IMR-90 (cell line): Measurements from ENCODE around the gene SLC9A1. TPM values are rescaled to one million over a fixed set of nuclear protein-coding genes. Genes with fewer than 3 reads are reported as not detected.

ENCODE experiments used
- ATAC-seq: fragments of 200-7000 bp; cut with Tn5 transposase; 2 replicates; pipeline ENCODE4 v1.9.1; 2020; ENCODE audit warnings: low read depth, mild to moderate bottlenecking, moderate library complexity
- BruUV-seq: library from RNA; stranded (reverse); fragments of 400-500 nt; replicated peaks from 2 replicates; lab custom pipeline; 2021; lab: Mats Ljungman, UMichigan
- CTCF ChIA-PET: fragments of 300-600 bp; formaldehyde crosslinking; extraction: SDS; loops from one replicate; lab custom pipeline; 2021; ENCODE audit warnings: antibody characterized with exemption; lab: Yijun Ruan, JAX
- POLR2A ChIA-PET: fragments of 300-600 bp; sonication (Branson Sonifier 250); formaldehyde crosslinking; loops from one replicate; lab custom pipeline; 2022; ENCODE audit warnings: antibody characterized with exemption; ENCODE audit not compliant: unreplicated experiment; lab: Charles Lee
- DNase-seq: peaks from one replicate; pipeline ENCODE4 v3.0.0; 2013
- H2AFZ ChIP-seq: replicated peaks from 2 replicates; pipeline ENCODE3; 2013; ENCODE audit warnings: low read length, mild to moderate bottlenecking; ENCODE audit not compliant: poor library complexity
- H2AK5ac ChIP-seq: 2 replicates; pipeline ENCODE4 v1.6.1; 2013; ENCODE audit warnings: low read depth, low read length, inconsistent platforms
- H2AK9ac ChIP-seq: replicated peaks from 2 replicates; pipeline ENCODE3; 2013; ENCODE audit warnings: mild to moderate bottlenecking, low read depth, low read length, moderate library complexity; ENCODE audit not compliant: poor library complexity
- H2BK120ac ChIP-seq: 2 replicates; pipeline ENCODE4 v1.6.1; 2013; ENCODE audit warnings: low read depth, low read length, inconsistent platforms
- H2BK15ac ChIP-seq: 3 replicates; pipeline ENCODE4 v1.6.1; 2013; ENCODE audit warnings: low read depth, low read length, inconsistent platforms
- H2BK20ac ChIP-seq: 2 replicates; pipeline ENCODE4 v1.6.1; 2013; ENCODE audit warnings: low read depth, mild to moderate bottlenecking, inconsistent platforms, low read length, moderate library complexity
- H2BK5ac ChIP-seq: 2 replicates; pipeline ENCODE4 v1.6.1; 2013; ENCODE audit warnings: mild to moderate bottlenecking, low read depth, low read length, inconsistent platforms; ENCODE audit not compliant: poor library complexity, severe bottlenecking
- H3K14ac ChIP-seq: replicated peaks from 2 replicates; pipeline ENCODE4 v1.6.1; 2013; ENCODE audit warnings: low read depth, low read length, inconsistent platforms
- H3K18ac ChIP-seq: 2 replicates; pipeline ENCODE4 v1.6.1; 2013; ENCODE audit warnings: low read depth, low read length, control low read depth
- H3K23ac ChIP-seq: 2 replicates; pipeline ENCODE4 v1.6.1; 2013; ENCODE audit warnings: low read depth, low read length, inconsistent platforms
- H3K27ac ChIP-seq: 2 replicates; pipeline ENCODE4 v1.5.1; 2013; ENCODE audit warnings: mild to moderate bottlenecking, control low read depth, low read length; ENCODE audit not compliant: insufficient read depth
- H3K27me3 ChIP-seq: 2 replicates; pipeline ENCODE4 v1.6.1; 2013; ENCODE audit warnings: low read length; ENCODE audit not compliant: control insufficient read depth, insufficient read depth
- H3K36me3 ChIP-seq: 2 replicates; pipeline ENCODE4 v1.6.1; 2013; ENCODE audit warnings: low read length, mixed read lengths; ENCODE audit not compliant: control insufficient read depth, insufficient read depth
- H3K4ac ChIP-seq: 2 replicates; pipeline ENCODE4 v1.6.1; 2013; ENCODE audit warnings: low read depth, low read length, inconsistent platforms
- H3K4me1 ChIP-seq: 2 replicates; pipeline ENCODE4 v1.6.1; 2013; ENCODE audit warnings: low read length, mixed read lengths; ENCODE audit not compliant: control insufficient read depth, insufficient read depth
- H3K4me2 ChIP-seq: 2 replicates; pipeline ENCODE4 v1.6.1; 2013; ENCODE audit warnings: low read depth, mild to moderate bottlenecking, control low read depth, low read length, moderate library complexity
- H3K4me3 ChIP-seq: 2 replicates; pipeline ENCODE4 v1.5.1; 2013; ENCODE audit warnings: low read depth, mild to moderate bottlenecking, control low read depth, low read length, moderate library complexity; ENCODE audit not compliant: insufficient read depth
- H3K56ac ChIP-seq: 2 replicates; pipeline ENCODE4 v1.6.1; 2013; ENCODE audit warnings: low read length, inconsistent platforms; ENCODE audit not compliant: insufficient read depth; ENCODE audit errors: extremely low read depth
- H3K79me1 ChIP-seq, 2 experiments: 2 replicates each; pipeline ENCODE4 v1.6.1; 2013; ENCODE audit warnings: low read length in 2 of 2, inconsistent platforms in 1 of 2, low read depth in 1 of 2
- H3K9ac ChIP-seq: 2 replicates; pipeline ENCODE4 v1.6.1; 2013; ENCODE audit warnings: low read depth, low read length, control low read depth
- H3K9me1 ChIP-seq: 2 replicates; pipeline ENCODE4 v1.6.1; 2013; ENCODE audit warnings: low read length, inconsistent platforms; ENCODE audit not compliant: insufficient read depth
- H3K9me3 ChIP-seq: 2 replicates; pipeline ENCODE4 v1.6.1; 2013; ENCODE audit warnings: low read length; ENCODE audit not compliant: control insufficient read depth, insufficient read depth
- H4K20me1 ChIP-seq: 2 replicates; pipeline ENCODE4 v1.6.1; 2013; ENCODE audit warnings: low read length, inconsistent platforms; ENCODE audit not compliant: insufficient read depth
- H4K5ac ChIP-seq: 2 replicates; pipeline ENCODE4 v1.6.1; 2013; ENCODE audit warnings: mild to moderate bottlenecking, low read depth, low read length, control low read depth
- H4K8ac ChIP-seq, 2 experiments: 2 replicates each; pipeline ENCODE4 v1.6.1; 2013; ENCODE audit warnings: low read depth in 2 of 2, low read length in 2 of 2, control low read depth in 1 of 2, inconsistent platforms in 1 of 2
- H4K91ac ChIP-seq: 2 replicates; pipeline ENCODE4 v1.6.1; 2013; ENCODE audit warnings: low read depth, low read length, inconsistent platforms; ENCODE audit not compliant: insufficient read depth
- CEBPB ChIP-seq: IDR thresholded peaks from 2 replicates; pipeline ENCODE4 v1.6.1; 2012; ENCODE audit warnings: low read depth, low read length, improper control_type of control experiment
- CHD1 ChIP-seq: IDR thresholded peaks from 2 replicates; pipeline ENCODE4 v1.6.1; 2012; ENCODE audit warnings: low read depth, low read length, improper control_type of control experiment
- CTCF ChIP-seq: conservative IDR thresholded peaks from 2 replicates; pipeline ENCODE4 v1.5.1; 2012; ENCODE audit warnings: mild to moderate bottlenecking, low read depth, low read length, improper control_type of control experiment
- MAFK ChIP-seq: IDR thresholded peaks from 2 replicates; pipeline ENCODE4 v1.6.1; 2012; ENCODE audit warnings: low read depth, low read length, improper control_type of control experiment
- NFE2L2 ChIP-seq: fragments of 150-350 bp; IDR thresholded peaks from 2 replicates; pipeline ENCODE4 v1.6.1; 2016; ENCODE audit warnings: low read depth, mild to moderate bottlenecking, low read length
- POLR2A ChIP-seq: IDR thresholded peaks from 2 replicates; pipeline ENCODE4 v1.6.1; 2012; ENCODE audit warnings: mild to moderate bottlenecking, low read depth, low read length
- RAD21 ChIP-seq: IDR thresholded peaks from 2 replicates; pipeline ENCODE4 v1.6.1; 2012; ENCODE audit warnings: low read length, improper control_type of control experiment
- SMC3 ChIP-seq: fragments of 150-350 bp; IDR thresholded peaks from 2 replicates; pipeline ENCODE4 v1.6.1; 2016; ENCODE audit warnings: low read depth, mild to moderate bottlenecking, antibody characterized with exemption, low read length, moderate library complexity
- WGBS, 2 experiments: methylation state at CpG; one replicate each; pipeline versions ENCODE4 v1.1.5 to v1.1.7; 2013; ENCODE audit warnings: missing lambda C conversion rate in 2 of 2; ENCODE audit not compliant: insufficient read length in 1 of 2; ENCODE audit errors: extremely low coverage in 2 of 2; 5-methylcytosine and 5-hydroxymethylcytosine counted together
- dilution Hi-C: fragments of 300-500 bp; cut with HindIII; formaldehyde crosslinking; loops from one replicate; pipeline ENCODE4 v1.14.3; 2018; ENCODE audit warnings: low sequenced_read_pairs; ENCODE audit not compliant: unreplicated experiment
- in situ Hi-C: fragments of 300-500 bp; cut with MboI; formaldehyde crosslinking; loops from 3 replicates; pipeline ENCODE4 v1.14.3; 2019; ENCODE audit warnings: low sequenced_read_pairs, inconsistent platforms, mixed read lengths
- intact Hi-C: fragments of 100-400 bp; cut with micrococcal nuclease; formaldehyde crosslinking; loops from 2 replicates; pipeline ENCODE4 v1.10.0; 2022
- polyA plus RNA-seq, 3 experiments: library from polyadenylated mRNA; depleted of rRNA; stranded (reverse); fragments of >200 nt; gene quantifications; 2 replicates each; pipeline ENCODE4 v1.2.3, GENCODE V29; 2012; ENCODE audit warnings: low replicate concordance in 1 of 3
- total RNA-seq: library from RNA; depleted of rRNA; stranded (reverse); fragments of >200 nt; gene quantifications from 2 replicates; pipeline ENCODE4 v1.2.3, GENCODE V29; 2012

Gene SLC9A1
- total and polyA plus RNA-seq, 2 of the 4 experiments (the other 2 are of a cell fraction), result 2.0 to 21.2 TPM

- H3K18ac ChIP-seq, result no peak overlapping the region
- in situ Hi-C loops, result loop anchor here (5.0 kb wide), 3 partner anchors 50 to 135 kb away; partner anchors contain the start of gene KDF1
- no peak overlapping the region for H3K4me3 ChIP-seq
- peak overlapping the region; percentile 89 for H2AFZ ChIP-seq
- dilution Hi-C loops, result no loop called here
- intact Hi-C loops, result loop anchor here (1.0 kb wide), 3 partner anchors 53 to 130 kb away; no protein-coding TSS in a partner anchor
- no peaks in the 10 kb centered on the region for H3K36me3 ChIP-seq
- H4K8ac ChIP-seq, result peak overlapping the region; percentile 28 to 91; a peak in 3 of 4 replicates
- no peaks in the 10 kb centered on the region for H4K20me1 ChIP-seq
- no peak overlapping the region for H3K4me2 ChIP-seq
- peaks cover 0 to 6% of the 10 kb centered on the region in 2 experiments; a peak in 1 of 4 replicates for H3K79me1 ChIP-seq
- TF ChIP-seq CTCF (peak; percentile 97), NFE2L2 (no peak), CHD1 (0 out of 2 replicates have a peak, but pooled peaks have one; percentile 39), RAD21 (peak; percentile 93), MAFK (no peak), POLR2A (0 out of 2 replicates have a peak, but pooled peaks have one; percentile 38), CEBPB (peak; percentile 99), SMC3 (peak; percentile 98)
- no peak overlapping the region for H2BK20ac ChIP-seq
- ChIA-PET CTCF (interaction anchor here (0.5 to 8.4 kb wide), 7 partner anchors 12 to 203 kb away, joined by 3 to 65 read pairs (median 4); no protein-coding TSS in a partner anchor), POLR2A (interaction anchor here (0.5 kb wide), 1 partner anchor 38 kb away, joined by 3 read pairs; no protein-coding TSS in a partner anchor)
- DNase-seq, result peak; percentile 66
- H3K4ac ChIP-seq, result peak overlapping the region; percentile 1; the same call in 1 of the 2 replicates
- H4K5ac ChIP-seq, result no peak overlapping the region
- 0% methylated on average over 1 of the region's 5 CpGs; no CpG with 5 or more reads in 1 of the 2 experiments for WGBS, 2 experiments
- no peak overlapping the region for H3K23ac ChIP-seq
- no peak overlapping the region for H3K27ac ChIP-seq
- H3K9me3 ChIP-seq, result no peaks in the 10 kb centered on the region
- ATAC-seq, result peak; percentile 75
- peak overlapping the region; percentile 2 for H2AK9ac ChIP-seq
- no peak overlapping the region for H2BK5ac ChIP-seq
- H4K91ac ChIP-seq, result peak overlapping the region; percentile 72; the same call in 1 of the 2 replicates
- no peak overlapping the region for H3K56ac ChIP-seq
- no peak overlapping the region for H3K9ac ChIP-seq
- no peak overlapping the region for H3K14ac ChIP-seq
- BruUV-seq, result no TSS peak
- H2AK5ac ChIP-seq, result peak overlapping the region; percentile 12; the same call in 1 of the 2 replicates
- 0 out of 2 replicates have a peak, but pooled peaks cover 4% of the 10 kb centered on the region for H3K9me1 ChIP-seq
- no peaks in the 10 kb centered on the region for H3K27me3 ChIP-seq
- H2BK15ac ChIP-seq, result no peak overlapping the region
- peaks cover 16% of the 10 kb centered on the region for H3K4me1 ChIP-seq
- H2BK120ac ChIP-seq, result no peak overlapping the region
These were observed 57.4 kb downstream of the SLC9A1 start for GRCh38 chr1:27097484-27097917.
